Stimulated activated CD4-positive, alpha-beta T cell treated with anti-CD3 and anti-CD28 coated beads, Interleukin-4, amount 100 ng/mL, for 1 hour (primary cell): ENCODE measurements around the gene LHPP.
A peak's percentile ranks its signal among the peaks of the same experiment; 100 is the strongest.

Source experiments
- DNase-seq: peaks from one replicate; pipeline ENCODE4 v3.0.0-alpha.2; 2020

The LHPP gene

DNA sequence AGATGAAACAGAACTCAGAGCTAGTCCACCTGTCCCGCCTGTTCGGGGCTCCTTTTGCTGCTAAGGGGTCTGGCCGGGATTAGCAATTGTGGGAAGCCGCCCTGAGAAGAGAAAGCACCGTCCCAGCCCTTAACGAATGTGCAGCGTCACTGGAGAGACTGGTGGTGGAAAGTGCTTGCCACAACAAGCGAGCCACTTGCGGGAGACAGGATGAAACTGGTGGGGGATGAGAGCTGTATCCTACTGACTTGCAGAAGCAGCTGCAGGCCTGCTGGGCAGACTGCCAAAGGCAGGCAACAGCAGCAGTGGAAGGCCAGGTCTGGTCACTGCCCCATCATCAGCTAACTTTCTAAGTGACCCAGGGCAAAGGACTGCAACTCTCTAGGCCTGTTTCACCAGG, 187.1 kb downstream of the LHPP start:
- DNase-seq = peak; percentile 38

DNA sequence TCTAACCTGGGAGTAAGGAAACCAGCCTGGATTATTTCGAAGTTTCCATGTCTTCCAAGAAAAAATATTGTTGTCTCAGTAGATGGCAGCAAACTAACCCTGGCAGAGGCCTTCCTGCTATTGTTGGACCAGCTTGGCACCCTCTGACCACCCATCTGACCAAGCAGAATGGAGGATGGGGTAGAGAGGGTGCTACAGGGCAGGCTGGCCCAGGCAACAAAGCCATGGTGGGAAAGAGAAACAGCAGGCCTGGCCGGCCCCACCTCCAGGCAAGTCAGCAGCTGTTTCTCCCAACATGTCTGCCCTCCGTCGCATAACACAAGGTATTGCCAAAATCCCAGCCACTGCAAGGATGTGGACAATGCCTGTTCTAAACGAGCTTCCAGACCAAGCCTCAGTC, 187.6 kb downstream of the LHPP start:
- no peak for DNase-seq

DNA sequence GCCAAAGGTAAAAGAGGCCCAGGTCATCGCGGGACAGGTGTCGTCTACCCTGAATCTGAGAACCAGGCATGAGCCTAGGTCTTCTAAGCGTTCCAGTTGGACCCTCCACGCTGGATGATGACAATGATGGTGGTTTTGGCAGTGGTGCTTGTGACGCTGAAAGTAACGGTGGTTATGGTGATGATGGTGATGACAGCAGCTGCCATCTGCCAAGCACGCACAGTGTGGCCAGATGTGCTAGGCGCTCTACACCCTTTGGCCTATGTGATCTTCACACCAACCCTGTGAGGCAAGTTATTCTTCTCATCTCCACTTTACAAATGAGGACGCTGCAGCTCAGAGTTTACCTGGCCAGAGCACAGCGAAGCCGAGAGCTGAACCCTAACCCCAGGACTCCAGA, 188.6 kb downstream of the LHPP start:
- DNase-seq = no peak

DNA sequence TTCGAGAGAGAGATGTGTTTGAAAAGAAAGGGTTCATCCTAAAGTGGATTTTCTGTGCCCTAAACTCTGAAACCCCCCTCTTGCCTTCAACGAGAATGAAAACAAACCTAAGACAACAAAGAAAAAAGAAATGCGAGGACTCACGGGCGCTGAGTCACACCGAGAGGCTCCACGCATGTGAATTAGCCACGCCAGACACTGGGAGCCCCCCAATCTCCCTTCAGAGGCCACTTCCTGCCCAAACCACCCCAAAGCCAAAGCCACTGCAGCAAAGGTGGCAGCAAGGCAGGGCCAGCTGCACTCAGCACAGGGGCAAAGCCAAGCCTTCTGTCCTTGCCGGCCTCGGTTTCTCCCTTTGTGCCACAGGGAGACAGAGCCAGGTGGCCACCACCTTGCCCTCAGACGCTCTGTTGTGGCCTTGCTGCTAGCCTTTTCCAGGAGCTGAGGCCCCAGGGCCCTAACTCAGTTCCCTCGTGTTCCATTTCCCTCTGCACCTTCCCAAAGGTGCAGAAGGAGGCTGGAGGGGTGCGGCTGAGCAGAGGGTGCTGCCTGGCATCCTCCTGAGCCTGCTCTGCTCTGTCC, 189.3 kb downstream of the LHPP start:
- peak; percentile 59 for DNase-seq

DNA sequence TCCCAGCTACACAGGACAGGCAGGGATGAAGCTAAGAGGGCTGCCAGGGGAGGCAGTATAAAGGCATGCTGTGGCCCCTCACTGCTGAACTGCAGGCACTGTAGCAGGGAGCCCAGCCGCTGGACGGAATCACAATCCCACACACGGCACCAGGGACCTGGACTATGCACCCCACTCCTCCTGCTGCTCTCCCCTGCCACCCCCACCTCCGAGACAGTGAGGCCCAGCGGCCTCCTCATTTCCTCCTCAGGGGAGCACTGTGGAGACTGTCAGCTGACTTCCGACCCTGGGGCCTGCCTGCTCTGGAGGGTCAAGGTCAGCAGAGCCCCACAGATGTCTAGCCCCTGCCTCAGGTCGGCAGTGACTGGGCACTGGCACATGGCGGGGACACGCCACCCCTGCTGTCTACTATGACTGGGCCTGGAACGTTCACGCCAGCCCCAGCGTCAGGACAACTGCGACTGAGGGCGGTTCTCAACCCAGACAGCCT, 189.8 kb downstream of the LHPP start:
- DNase-seq = no peak

DNA sequence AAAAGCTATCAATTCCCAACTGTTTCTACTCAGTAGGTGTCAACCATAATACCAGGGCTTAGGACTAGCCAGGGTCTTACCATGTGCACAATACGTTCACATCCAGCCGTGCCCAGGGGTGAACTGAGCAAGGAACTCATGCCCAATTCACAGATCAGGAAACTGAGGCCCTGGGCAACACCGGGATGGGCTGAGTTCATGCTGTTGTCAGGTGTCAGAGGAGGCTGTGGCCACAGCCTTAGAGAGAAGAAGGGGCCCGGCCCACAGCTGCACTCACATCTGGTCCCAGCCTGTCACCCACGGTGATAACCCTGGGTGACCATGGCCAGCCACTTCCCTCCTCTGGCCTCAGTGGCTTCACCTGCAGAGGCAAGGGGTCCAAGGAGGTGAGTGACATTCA, 190.6 kb downstream of the LHPP start:
- no peak for DNase-seq

DNA sequence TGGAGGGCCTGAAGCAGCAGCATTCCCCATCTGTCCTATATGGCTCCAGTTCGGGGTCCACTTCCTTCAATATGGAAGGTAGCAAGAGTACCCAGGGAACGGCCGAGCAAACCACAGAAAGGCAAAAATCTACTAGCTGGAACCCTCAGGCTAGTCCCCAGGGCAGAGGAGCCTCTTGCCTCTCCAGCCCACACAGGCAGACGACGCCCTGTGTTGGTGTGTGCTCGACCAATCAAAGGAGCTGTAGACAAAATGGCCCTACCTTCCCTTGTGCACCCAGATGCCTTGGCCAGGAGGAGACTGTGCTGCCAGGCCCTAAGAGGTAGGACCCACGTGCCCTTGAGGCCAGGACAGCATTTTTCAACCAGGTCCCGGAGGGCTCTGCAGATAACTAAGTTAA, 191.1 kb downstream of the LHPP start:
- DNase-seq = no peak

DNA sequence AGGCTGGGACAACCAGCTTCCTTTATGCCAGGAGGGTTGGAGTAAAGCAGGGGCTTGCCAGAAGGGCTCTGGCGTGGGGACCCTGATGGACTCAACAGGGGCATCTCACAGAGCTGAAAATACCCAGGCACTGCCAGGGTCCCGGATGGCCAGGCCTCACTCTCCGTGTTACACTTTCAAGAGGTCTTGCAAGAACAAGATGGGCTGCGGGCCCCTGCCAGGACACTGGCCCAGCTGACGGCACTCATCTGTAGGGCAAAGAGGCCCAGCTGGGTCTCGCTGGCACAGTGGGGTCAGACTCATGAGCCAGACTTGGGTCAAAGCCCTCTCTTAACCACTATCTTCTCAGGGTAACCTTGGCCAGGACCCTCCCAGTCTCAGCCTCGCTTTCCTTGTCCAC, 191.7 kb downstream of the LHPP start:
- no peak for DNase-seq

DNA sequence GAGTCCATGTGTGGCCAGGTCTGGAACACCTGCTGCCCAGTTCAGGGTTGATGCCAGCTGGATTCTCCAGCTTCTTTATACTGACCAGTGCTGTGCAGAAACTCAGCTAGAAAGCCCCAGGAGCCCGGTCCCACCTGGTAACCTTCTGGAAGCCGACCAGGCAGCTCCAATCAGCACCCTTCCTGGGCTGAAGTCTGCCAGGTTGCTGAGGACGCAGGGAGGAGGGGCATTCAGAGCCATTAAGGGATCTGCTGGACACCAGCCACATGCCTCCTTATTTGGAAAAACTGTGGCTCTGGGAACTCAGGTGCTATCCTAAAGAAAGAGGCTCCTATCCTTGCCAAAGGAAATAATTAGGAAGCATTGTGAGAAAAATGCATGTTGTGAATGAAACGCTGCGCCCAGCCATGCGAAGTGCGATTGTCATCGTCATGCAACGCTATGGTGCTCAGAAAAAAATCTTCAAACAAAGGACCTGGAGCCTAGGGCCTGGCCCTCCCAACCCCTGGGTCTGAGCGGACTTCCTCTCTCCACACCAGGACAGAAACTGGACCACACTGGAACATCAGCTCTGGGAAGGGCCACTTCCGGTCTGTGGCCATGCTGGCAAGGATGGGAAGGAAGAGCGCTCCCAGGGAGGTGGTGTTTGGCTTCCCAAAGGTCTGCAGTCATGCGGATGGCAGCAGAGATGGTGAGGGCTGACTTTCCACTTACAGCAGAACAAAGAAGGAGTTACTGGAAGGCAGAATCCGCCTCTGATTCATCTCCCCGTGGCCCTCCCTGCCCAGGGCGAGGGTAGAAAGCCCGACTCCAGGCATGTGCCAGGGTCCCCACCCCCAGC, 192.4 kb downstream of the LHPP start:
- DNase-seq = no peak

DNA sequence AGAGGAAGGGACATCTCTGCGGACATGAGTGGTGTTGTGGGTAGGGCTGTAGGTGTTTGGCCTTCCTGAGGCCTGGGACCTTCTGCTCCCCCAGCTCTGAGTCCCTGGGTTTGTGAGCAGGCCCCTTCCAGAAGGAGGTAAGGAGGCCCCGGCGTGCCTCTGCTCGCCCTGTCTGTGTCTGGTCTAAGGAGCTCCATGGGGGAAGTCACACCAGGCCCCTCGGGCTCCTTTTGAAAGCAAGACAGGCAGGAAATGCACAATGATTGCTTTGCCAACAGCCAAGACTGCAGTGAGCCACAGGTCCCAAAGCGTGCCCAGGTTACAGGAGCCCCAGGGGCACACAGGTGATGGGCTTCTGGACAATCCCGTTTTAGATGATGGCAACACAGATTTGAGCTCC, 193.1 kb downstream of the LHPP start:
- no peak for DNase-seq

DNA sequence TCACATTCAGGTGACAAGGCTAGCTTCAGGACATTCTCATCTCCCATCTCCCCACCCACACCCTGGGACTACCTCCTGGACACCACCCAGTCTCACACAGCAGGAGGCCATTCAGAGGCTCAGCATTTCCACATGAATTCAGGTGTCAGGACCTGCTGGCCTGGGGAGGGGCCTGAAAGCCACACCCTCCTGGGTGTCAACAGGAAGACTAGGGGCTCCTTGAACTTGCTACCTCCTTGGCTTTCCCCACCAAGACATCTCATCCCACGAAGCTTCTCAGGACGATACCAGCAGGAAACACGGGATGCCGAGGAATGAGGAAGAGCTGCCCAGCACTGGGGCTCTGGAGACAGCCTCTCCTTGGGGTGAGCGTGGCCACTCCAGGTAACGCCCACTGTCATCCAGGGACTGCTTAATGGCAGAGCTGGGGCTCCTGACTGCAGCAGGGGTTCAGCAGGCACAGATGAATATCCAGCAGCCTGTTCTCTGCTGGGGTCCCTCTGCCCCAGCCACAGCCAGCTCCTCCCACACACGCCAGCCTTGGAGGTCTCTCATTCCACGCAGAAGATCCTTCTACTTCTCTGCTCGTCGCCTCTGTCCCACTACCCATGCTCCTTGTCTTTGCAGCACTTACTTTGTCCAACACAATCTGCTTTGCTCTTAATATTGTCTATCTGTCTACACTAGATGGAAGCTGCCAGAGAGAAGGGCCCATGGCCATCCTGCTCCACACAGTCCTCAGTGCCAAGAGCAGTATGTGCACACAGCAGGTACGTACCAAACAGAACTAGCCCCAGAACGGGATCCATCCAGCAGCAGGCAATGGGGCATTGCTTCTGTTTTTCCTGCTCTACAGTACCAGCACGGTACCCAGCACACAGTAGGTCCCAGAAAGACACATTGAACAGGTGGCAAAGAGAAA, 193.8 kb downstream of the LHPP start:
- DNase-seq = no peak

DNA sequence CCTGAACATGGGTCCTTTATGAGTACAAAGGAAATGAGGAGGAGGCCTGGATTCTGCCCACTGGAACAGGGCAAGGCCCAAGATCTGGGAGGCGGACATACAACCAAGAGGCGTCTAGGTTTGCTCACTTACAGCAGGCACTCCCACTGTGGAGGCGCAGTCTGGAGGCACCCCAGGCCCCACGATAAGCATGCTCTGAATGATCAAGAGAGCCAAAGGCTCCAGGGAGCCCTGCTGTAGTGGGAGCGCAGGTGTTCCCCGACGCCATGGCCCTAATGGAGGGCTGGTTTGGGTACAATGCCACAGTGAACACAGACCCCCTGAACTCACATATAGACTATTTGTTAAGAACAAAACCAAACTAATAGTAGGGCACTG, 194.5 kb downstream of the LHPP start:
- no peak for DNase-seq

DNA sequence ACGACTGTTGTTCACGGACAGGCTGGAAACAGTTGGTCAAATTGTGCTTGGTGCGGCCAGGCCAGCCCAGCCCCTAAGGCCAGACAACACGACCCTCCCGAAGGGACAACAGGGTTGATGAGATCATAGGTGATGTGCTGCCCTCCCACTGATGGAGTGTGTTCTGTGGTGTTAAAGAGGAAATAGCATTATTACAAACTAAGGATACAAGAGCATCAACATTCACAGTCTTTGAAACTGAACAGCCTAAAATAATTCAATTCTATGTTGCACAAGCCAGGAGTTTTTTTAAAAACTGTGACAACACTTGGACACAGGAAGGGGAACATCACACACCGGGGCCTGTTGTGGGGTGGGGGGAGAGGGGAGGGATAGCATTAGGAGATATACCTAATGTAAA, 194.9 kb downstream of the LHPP start:
- no peak for DNase-seq

DNA sequence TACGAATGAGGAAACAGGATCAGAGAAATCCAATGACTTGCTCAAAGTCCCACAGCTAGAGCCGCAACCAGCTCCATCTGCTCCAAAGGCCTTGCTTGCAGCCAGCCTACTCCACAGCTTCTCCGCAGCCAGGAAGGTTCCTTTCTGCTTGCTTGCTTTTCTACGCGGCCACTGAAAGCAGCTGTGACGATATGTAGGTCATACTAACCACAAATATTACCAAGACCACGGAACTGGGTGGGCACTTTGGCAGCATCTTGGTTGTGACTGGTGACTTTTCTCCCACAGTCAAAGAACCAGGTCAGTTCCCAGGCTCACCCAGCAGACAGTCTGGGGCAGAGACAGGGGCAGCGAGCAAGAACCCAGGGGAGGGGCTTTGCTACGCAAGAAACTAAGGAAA, 196.2 kb downstream of the LHPP start:
- no peak for DNase-seq

DNA sequence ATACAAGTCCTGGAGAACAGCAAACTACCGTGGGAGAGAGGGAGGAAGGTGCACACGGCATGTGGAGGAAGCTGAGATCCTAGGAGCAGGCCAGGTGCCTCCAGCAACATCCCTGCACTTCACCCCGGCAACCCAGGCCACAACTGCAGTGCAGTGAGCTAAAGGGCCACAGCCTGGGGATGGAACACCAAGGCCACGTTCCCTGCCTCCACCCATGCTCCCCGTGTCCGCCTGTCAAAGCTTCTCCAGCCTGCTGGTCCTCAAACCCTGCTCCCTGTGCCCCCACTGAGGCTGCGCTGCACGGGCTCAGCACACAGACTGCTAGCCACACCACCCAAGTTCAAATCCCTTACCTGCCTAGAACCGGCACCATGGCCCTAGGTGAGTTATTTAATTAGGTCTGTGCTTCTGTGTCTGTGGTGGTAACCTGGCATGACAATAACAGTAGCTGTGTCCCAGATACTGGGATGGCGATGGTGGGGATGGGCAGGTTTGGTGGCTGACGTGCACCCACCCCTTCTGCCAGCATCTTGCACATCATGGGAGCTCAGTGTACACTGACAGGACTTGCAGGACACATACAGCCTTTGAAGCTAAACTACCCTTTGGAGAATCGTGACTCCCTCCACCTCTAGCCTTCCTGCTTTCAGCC, 197.1 kb downstream of the LHPP start:
- no peak for DNase-seq

DNA sequence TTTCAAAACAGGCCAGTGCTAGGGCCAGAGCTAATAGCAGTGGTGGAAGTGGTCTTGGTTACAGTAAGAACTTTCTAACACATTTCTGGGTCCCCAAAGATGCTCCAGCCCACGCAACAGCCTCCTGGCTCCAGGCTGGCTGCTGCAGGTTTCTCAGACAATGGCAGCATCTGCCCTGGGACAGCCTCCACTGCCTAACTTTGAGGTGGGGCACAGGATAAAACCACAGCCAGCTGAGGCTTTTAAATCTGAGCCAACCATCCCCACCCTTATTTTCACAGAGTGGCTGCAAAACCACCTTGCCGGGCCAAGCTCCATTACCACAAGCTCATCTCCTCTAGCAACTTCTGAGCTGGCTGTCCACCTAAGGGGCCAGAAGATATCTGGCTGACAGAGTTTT, 197.8 kb downstream of the LHPP start:
- no peak for DNase-seq

DNA sequence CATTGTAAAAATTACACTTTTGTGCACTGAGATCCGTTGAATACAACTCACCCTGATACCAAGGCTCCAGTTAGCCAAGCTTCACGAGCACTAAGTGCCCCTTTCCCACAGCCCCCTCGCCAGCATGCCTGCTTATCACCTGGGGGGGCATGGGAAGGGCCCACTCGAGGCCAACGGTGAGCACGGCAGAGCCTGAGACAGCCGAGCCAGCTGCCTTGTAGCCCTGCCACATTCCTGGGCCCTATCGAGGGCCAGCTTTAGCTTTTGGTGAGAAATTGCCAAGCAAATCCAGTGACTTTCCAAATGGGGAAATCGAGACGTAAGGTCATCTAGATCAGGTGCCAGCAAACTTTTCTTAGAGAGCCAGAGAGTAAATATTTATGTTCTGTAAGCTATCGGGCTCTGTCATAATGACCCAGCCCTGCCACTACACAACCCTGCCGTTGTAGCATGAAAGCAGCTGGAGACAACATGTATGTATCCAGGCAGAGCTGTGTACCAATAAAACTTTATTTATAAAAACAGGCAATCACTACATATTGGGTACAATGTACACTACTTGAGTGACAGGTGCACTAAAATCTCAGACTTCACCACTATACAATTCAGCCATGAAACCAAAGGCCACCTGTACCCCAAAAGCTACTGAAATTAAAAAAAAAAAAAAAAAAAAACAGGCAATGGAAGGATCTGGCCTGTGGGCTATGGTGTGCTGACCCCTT, 198.9 kb downstream of the LHPP start:
- no peak for DNase-seq

DNA sequence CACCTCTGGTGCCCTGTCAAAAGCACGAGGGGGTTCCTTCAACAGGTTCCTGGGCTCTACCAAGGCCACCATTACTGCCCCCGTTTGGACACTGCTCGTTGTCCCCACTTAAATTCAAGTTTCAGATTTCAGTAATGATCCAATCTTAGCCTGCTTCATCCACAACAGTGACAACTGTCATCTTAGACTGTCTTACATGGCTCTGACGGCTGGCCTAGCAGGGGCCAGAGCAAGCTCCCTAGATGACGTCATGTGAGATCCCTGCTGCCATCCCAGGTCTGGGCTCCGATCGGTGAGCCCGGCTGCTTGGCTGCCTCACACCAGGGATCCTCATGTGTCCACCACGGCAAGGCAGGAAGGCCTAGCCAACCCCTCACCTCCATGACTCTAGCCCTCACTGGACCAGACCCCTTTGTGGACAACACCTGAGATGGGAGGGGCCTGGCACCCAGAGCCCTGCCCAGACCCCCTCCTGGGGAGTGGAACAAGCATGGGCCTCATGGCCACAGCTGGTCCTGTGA, 200.1 kb downstream of the LHPP start:
- DNase-seq = no peak

DNA sequence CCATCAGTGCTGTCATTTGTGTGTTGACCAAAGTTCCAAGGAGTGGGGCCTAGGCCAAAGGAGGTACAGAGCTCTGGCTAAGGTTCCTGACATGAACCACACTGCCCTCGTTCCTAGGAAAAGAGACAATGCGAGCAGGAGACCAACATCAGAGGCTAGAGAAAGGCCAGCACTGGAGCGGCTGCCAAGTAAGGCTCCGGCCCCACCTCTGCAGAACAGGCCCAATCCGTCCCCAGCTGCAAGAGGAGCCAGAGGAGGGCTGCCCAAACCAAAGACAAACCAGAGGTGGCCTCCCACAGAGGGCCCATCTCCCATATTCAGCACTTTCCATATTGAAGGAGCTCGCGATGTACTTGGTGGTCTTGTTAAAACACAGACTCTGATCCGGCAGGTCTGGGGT, 201.6 kb downstream of the LHPP start:
- DNase-seq = no peak
